ENCODE measurements around the gene VENTX. TPM values are rescaled to one million over a fixed set of nuclear protein-coding genes. Genes with fewer than 3 reads are reported as not detected.
"Not testable (repeated sequence)": the region's sequence is repeated elsewhere in the genome, so short reads cannot be mapped to it uniquely, and the experiment has no call there.

Gene VENTX
- total RNA-seq, 1 donor from 2014 or later = not detected

- intact Hi-C loops (cut with micrococcal nuclease) = no loop called here
Observed at GRCh38 chr10:133253361-133253955, 15.8 kb downstream of the VENTX start.

- intact Hi-C loops (cut with micrococcal nuclease) = loop anchor here (5.0 kb wide), 1 partner anchor 112 kb away; no protein-coding TSS in a partner anchor
Observed at GRCh38 chr10:133254421-133255120, 16.9 kb downstream of the VENTX start.

- intact Hi-C loops (cut with micrococcal nuclease) = loop anchor here (5.0 kb wide), 1 partner anchor 113 kb away; no protein-coding TSS in a partner anchor
Observed at GRCh38 chr10:133255323-133255722, 17.7 kb downstream of the VENTX start.

- intact Hi-C loops (cut with micrococcal nuclease) = loop anchor here (2.0 to 5.0 kb wide), 3 partner anchors 17 to 927 kb away; no protein-coding TSS in a partner anchor
Observed at GRCh38 chr10:133257489-133258065, 19.9 kb downstream of the VENTX start.

- intact Hi-C loops (cut with micrococcal nuclease) = loop anchor here (2.0 to 5.0 kb wide), 3 partner anchors 17 to 927 kb away; no protein-coding TSS in a partner anchor
Observed at GRCh38 chr10:133258066-133258817, 20.6 kb downstream of the VENTX start.

- intact Hi-C loops (cut with micrococcal nuclease) = loop anchor here (1.0 to 5.0 kb wide), 4 partner anchors 16 to 928 kb away; no protein-coding TSS in a partner anchor
Observed at GRCh38 chr10:133258818-133259601, 21.4 kb downstream of the VENTX start.

- intact Hi-C loops (cut with micrococcal nuclease) = loop anchor here (1.0 to 5.0 kb wide), 4 partner anchors 15 to 929 kb away; no protein-coding TSS in a partner anchor
Observed at GRCh38 chr10:133259602-133259989, 21.9 kb downstream of the VENTX start.

- intact Hi-C loops (cut with micrococcal nuclease) = loop anchor here (2.0 to 5.0 kb wide), 2 partner anchors 809 to 1102 kb away; no protein-coding TSS in a partner anchor
Observed at GRCh38 chr10:133260895-133261725, 23.5 kb downstream of the VENTX start.

GRCh38 chr10:133261726-133262325 lies 24.2 kb downstream of the VENTX start:
- intact Hi-C loops (cut with micrococcal nuclease) = loop anchor here (1.0 to 5.0 kb wide), 7 partner anchors 13 to 1103 kb away; partner anchors contain the start of genes ECHS1, FUOM and INPP5A

GRCh38 chr10:133262696-133263095 lies 25.0 kb downstream of the VENTX start:
- intact Hi-C loops (cut with micrococcal nuclease) = loop anchor here (1.0 to 5.0 kb wide), 6 partner anchors 13 to 810 kb away; partner anchors contain the start of genes ECHS1, FUOM and INPP5A

- intact Hi-C loops (cut with micrococcal nuclease) = loop anchor here (5.0 kb wide), 1 partner anchor 811 kb away; no protein-coding TSS in a partner anchor
Observed at GRCh38 chr10:133263674-133264073, 26.0 kb downstream of the VENTX start.

GRCh38 chr10:133264461-133264860 lies 26.8 kb downstream of the VENTX start:
- intact Hi-C loops (cut with micrococcal nuclease) = loop anchor here (5.0 kb wide), 1 partner anchor 812 kb away; no protein-coding TSS in a partner anchor

GRCh38 chr10:133265052-133265451 lies 27.4 kb downstream of the VENTX start:
- intact Hi-C loops (cut with micrococcal nuclease) = not testable (repeated sequence)

- intact Hi-C loops (cut with micrococcal nuclease) = no loop called here
Observed at GRCh38 chr10:133266056-133266795, 28.6 kb downstream of the VENTX start.

GRCh38 chr10:133267293-133267692 lies 29.6 kb downstream of the VENTX start:
- intact Hi-C loops (cut with micrococcal nuclease) = no loop called here

GRCh38 chr10:133267829-133268228 lies 30.2 kb downstream of the VENTX start:
- intact Hi-C loops (cut with micrococcal nuclease) = no loop called here

GRCh38 chr10:133268532-133268931 lies 30.9 kb downstream of the VENTX start:
- intact Hi-C loops (cut with micrococcal nuclease) = no loop called here

- intact Hi-C loops (cut with micrococcal nuclease) = no loop called here
Observed at GRCh38 chr10:133269367-133269766, 31.7 kb downstream of the VENTX start.
